COLO668 (cell line): ENCODE results near the gene FN3KRP.

Experiments
- DNase-seq: peaks from one replicate; lab custom pipeline; 2025; ENCODE audit not compliant: unreplicated experiment; lab: John Stamatoyannopoulos, UW

Gene FN3KRP

DNA sequence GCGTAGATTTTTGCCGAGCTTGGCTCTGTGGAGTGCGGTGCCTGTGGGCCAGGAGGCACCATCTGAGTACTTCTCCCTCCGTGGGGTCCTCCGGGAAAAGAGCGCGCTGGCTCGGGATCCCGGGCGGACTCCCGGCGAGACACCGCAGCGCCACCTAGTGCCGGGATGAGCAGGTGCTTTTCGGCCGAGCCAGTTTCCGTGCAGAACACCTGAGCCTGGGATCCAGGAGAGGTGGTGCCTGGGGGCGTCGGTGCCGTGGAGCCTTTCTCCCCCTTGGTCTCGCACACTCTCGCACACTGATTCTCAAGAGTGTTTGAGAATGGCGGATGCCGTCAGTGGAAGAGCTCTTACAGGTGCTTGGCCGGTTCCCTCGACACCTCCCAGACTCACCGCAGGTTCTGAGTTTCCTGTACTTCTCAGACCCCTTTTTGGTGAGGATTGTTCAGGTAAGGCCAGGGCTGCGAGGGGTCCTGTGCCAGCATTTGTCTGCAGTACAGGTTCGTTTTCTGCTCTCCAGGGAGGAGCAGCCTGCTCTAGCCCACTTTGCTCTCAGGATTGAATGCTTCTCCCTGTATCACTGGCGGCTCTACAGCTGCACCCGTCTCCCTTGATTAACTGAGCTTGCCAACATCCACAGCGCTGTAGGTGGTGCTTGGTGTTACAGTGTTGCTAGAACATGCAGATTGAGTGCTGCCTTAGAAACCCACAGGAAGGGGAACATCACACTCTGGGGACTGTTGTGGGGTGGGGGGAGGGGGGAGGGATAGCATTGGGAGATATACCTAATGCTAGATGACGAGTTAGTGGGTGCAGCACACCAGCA is 58.7 kb downstream of the FN3KRP start:
- peak; percentile 53 for DNase-seq

DNA sequence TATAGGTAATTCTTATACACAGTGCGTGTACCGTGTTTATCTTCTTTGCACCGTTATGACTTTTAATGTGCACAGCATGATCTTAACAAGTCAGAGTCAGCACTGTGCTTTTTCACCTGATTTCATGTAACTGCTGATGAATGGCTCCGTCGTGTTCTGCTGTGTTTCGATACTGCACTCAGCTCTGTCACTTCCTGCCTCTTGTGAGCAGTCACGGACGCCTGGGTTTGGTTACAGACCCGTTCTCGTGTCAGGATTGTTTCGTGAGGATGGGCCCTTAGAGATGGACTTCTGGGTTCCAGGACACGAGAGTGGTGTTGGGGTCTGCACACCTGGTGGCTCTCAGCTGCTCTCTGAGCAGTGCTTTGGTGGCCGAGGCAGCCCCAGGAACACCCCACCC is 59.9 kb downstream of the FN3KRP start:
- no peak for DNase-seq
